ENCODE measurements around the gene KLHDC4.

DNA sequence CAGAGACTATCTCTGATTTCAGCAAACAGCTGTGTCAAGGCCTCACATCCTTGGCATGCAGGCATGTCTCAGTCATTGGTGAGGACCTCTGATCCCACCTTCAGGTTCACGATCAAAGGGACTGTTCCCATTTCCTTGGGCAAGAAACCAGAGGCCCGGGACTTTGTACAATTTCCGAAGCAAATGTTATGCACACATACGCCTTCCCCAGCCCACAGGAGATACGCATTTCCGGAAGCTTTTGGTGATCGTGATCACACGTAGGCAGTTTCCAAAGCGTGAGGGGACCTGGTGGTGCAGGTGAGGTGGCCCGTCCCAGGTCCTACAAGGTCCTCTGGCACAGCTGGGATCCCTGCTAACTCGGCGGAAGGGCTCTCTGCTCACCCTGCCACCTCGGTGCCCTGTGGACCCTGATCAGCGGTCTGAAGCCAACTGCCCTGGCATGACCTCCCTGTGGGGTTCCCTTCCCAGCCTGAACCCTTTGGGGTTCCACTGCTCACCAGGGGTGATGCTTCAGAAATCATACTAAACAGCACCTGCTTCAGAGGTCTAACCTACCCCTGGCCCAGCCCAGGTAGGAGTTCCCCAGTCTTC, 28.8 kb upstream of the KLHDC4 start:
- TF ChIP-seq, protein P1, sequence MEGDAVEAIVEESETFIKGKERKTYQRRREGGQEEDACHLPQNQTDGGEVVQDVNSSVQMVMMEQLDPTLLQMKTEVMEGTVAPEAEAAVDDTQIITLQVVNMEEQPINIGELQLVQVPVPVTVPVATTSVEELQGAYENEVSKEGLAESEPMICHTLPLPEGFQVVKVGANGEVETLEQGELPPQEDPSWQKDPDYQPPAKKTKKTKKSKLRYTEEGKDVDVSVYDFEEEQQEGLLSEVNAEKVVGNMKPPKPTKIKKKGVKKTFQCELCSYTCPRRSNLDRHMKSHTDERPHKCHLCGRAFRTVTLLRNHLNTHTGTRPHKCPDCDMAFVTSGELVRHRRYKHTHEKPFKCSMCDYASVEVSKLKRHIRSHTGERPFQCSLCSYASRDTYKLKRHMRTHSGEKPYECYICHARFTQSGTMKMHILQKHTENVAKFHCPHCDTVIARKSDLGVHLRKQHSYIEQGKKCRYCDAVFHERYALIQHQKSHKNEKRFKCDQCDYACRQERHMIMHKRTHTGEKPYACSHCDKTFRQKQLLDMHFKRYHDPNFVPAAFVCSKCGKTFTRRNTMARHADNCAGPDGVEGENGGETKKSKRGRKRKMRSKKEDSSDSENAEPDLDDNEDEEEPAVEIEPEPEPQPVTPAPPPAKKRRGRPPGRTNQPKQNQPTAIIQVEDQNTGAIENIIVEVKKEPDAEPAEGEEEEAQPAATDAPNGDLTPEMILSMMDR (IDR thresholded peaks at IDR 0.05): no peak
- no peak for TF ChIP-seq POLR2A (IDR thresholded peaks at IDR 0.05)
